WTC11 (cell line): ENCODE data around the gene SLC6A15. TPM values are rescaled to one million over a fixed set of nuclear protein-coding genes. Genes with fewer than 3 reads are reported as not detected.

Source experiments
- ATF1 ChIP-seq: sonication (generic); formaldehyde crosslinking; IDR thresholded peaks from 2 replicates; pipeline ENCODE4 v1.8.1; 2023; ENCODE audit warnings: mild to moderate bottlenecking, moderate library complexity, missing genetic modification reagents
- CREB1 ChIP-seq: sonication (generic); formaldehyde crosslinking; IDR thresholded peaks from 2 replicates; pipeline ENCODE4 v1.8.0; 2023; ENCODE audit warnings: mild to moderate bottlenecking, missing genetic modification reagents
- CREM ChIP-seq: sonication (generic); formaldehyde crosslinking; IDR thresholded peaks from 2 replicates; pipeline ENCODE4 v1.8.1; 2022; ENCODE audit warnings: mild to moderate bottlenecking, missing genetic modification reagents, moderate library complexity
- EMX1 ChIP-seq: fragments of 250-450 bp; sonication (Bioruptor Pico); IDR thresholded peaks from 2 replicates; pipeline ENCODE4 v1.8.0; 2021; ENCODE audit warnings: mild to moderate bottlenecking
- IRF2 ChIP-seq: sonication (generic); formaldehyde crosslinking; IDR thresholded peaks from 2 replicates; pipeline ENCODE4 v1.8.0; 2022; ENCODE audit warnings: low read depth, missing genetic modification reagents, borderline replicate concordance
- MXD4 ChIP-seq: fragments of 250-450 bp; sonication (Bioruptor Pico); IDR thresholded peaks from 2 replicates; pipeline ENCODE4 v1.8.0; 2021; ENCODE audit warnings: mild to moderate bottlenecking, moderate library complexity, borderline replicate concordance
- NR1H2 ChIP-seq: sonication (generic); formaldehyde crosslinking; IDR thresholded peaks from 2 replicates; pipeline ENCODE4 v1.9.0; 2021; ENCODE audit warnings: mild to moderate bottlenecking, moderate library complexity, missing genetic modification reagents
- OVOL2 ChIP-seq: fragments of 250-450 bp; sonication (Bioruptor Pico); IDR thresholded peaks from 2 replicates; pipeline ENCODE4 v1.9.0; 2021; ENCODE audit warnings: mild to moderate bottlenecking, borderline replicate concordance
- RELA ChIP-seq: sonication (generic); formaldehyde crosslinking; IDR thresholded peaks from 2 replicates; pipeline ENCODE4 v1.8.1; 2022; ENCODE audit warnings: missing genetic modification reagents, mild to moderate bottlenecking, borderline replicate concordance
- SMAD4 ChIP-seq: sonication (generic); formaldehyde crosslinking; IDR thresholded peaks from 2 replicates; pipeline ENCODE4 v1.8.0; 2022; ENCODE audit warnings: mild to moderate bottlenecking, missing genetic modification reagents
- SOX15 ChIP-seq: fragments of 250-450 bp; sonication (Bioruptor Pico); IDR thresholded peaks from 2 replicates; pipeline ENCODE4 v1.9.0; 2021; ENCODE audit warnings: mild to moderate bottlenecking
- TP53 ChIP-seq: sonication (generic); formaldehyde crosslinking; IDR thresholded peaks from 2 replicates; pipeline ENCODE4 v1.8.1; 2023; ENCODE audit warnings: mild to moderate bottlenecking, missing genetic modification reagents
- ZNF121 ChIP-seq: sonication (generic); formaldehyde crosslinking; IDR thresholded peaks from 2 replicates; pipeline ENCODE4 v1.8.0; 2023; ENCODE audit warnings: missing genetic modification reagents
- ZNF138 ChIP-seq: sonication (generic); formaldehyde crosslinking; conservative IDR thresholded peaks from 2 replicates; pipeline ENCODE4 v1.8.1; 2022; ENCODE audit warnings: mild to moderate bottlenecking, moderate library complexity, missing genetic modification reagents
- ZNF232 ChIP-seq: sonication (generic); formaldehyde crosslinking; IDR thresholded peaks from 2 replicates; pipeline ENCODE4 v1.8.0; 2022; ENCODE audit warnings: mild to moderate bottlenecking, missing genetic modification reagents
- ZNF263 ChIP-seq: sonication (generic); formaldehyde crosslinking; IDR thresholded peaks from 2 replicates; pipeline ENCODE4 v1.8.1; 2022; ENCODE audit warnings: low read depth, mild to moderate bottlenecking, moderate library complexity, missing genetic modification reagents
- ZNF396 ChIP-seq: fragments of 250-450 bp; sonication (Bioruptor Pico); IDR thresholded peaks from 2 replicates; pipeline ENCODE4 v1.8.0; 2021; ENCODE audit warnings: mild to moderate bottlenecking, moderate library complexity, borderline replicate concordance
- ZNF423 ChIP-seq: fragments of 250-450 bp; sonication (Bioruptor Pico); IDR thresholded peaks from 2 replicates; pipeline ENCODE4 v2.1.2; 2022; ENCODE audit warnings: mild to moderate bottlenecking, moderate library complexity
- total RNA-seq: library from RNA; stranded (reverse); gene quantifications from 3 replicates; pipeline ENCODE4 v1.2.3, GENCODE V29; 2021
- TF ChIP-seq, protein P1 (sequence below): sonication (generic); formaldehyde crosslinking; IDR thresholded peaks from 2 replicates; pipeline ENCODE4 v1.8.0; 2023; ENCODE audit warnings: missing genetic modification reagents, mild to moderate bottlenecking, borderline replicate concordance
- TF ChIP-seq, protein P2 (sequence below): sonication (generic); formaldehyde crosslinking; IDR thresholded peaks from 2 replicates; pipeline ENCODE4 v1.8.0; 2022; ENCODE audit warnings: mild to moderate bottlenecking, missing genetic modification reagents
- TF ChIP-seq, protein P3 (sequence below): fragments of 250-450 bp; sonication (Bioruptor Pico); IDR thresholded peaks from 2 replicates; pipeline ENCODE4 v2.1.2; 2022; ENCODE audit warnings: mild to moderate bottlenecking, moderate library complexity
- TF ChIP-seq, protein P4 (sequence below): sonication (generic); formaldehyde crosslinking; conservative IDR thresholded peaks from 2 replicates; pipeline ENCODE4 v1.8.1; 2023; ENCODE audit warnings: mild to moderate bottlenecking, low read depth, missing genetic modification reagents, moderate library complexity
- TF ChIP-seq, protein P5 (sequence below): sonication (generic); formaldehyde crosslinking; IDR thresholded peaks from 2 replicates; pipeline ENCODE4 v1.8.0; 2022; ENCODE audit warnings: mild to moderate bottlenecking, missing genetic modification reagents
- TF ChIP-seq, protein P6 (sequence below): sonication (generic); formaldehyde crosslinking; IDR thresholded peaks from 2 replicates; pipeline ENCODE4 v1.8.1; 2023; ENCODE audit warnings: mild to moderate bottlenecking, missing genetic modification reagents, moderate library complexity

The SLC6A15 gene
- total RNA-seq, 1 experiment from 2014 or later, result 27.0 TPM

DNA sequence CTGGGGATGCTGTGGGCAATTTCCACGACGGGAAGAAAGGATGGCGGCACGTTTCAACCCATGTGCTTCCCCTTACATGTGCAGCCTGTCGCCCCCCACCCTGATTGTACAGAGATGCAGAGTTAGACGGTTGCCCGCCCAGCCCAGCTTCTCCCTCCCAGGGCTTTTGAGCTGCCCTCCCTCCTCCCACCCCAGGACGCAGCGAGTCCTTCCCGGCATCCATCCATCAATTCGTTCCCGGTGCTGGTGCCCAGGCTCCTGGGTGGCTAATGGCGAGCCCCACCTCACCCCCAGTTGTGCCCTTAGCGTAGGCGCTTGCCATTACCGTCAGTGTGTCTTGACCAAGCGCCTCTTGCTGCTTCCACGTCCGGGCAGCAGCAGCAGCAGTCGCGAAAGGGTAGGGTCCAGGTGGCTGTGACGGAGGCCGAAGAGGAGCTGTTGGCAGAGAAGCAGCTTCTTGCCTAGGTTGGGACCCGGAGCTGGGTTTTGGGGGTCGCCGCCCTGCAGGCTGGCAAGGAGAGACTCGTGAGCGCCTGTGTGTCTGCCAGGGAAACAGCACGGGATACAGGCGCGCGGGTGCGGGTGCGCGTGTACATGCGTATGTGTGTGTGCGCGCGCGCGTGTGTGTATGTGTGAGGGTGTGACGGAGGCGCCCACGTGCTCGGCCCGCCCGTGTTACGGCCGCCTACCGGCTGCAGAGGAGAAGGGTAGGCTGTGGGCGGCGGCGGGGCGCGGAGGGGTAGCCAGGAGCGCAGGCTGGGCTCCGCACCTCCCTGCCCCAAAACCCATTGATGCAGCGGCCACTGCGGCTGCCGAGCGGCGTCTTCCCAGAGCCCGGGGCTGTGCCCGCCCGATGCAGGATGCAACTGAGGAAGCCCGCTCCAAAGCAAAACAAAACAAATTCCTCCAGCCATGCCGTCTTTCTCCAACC lies at the start of gene SLC6A15 (continued):
- TF ChIP-seq, protein P1, sequence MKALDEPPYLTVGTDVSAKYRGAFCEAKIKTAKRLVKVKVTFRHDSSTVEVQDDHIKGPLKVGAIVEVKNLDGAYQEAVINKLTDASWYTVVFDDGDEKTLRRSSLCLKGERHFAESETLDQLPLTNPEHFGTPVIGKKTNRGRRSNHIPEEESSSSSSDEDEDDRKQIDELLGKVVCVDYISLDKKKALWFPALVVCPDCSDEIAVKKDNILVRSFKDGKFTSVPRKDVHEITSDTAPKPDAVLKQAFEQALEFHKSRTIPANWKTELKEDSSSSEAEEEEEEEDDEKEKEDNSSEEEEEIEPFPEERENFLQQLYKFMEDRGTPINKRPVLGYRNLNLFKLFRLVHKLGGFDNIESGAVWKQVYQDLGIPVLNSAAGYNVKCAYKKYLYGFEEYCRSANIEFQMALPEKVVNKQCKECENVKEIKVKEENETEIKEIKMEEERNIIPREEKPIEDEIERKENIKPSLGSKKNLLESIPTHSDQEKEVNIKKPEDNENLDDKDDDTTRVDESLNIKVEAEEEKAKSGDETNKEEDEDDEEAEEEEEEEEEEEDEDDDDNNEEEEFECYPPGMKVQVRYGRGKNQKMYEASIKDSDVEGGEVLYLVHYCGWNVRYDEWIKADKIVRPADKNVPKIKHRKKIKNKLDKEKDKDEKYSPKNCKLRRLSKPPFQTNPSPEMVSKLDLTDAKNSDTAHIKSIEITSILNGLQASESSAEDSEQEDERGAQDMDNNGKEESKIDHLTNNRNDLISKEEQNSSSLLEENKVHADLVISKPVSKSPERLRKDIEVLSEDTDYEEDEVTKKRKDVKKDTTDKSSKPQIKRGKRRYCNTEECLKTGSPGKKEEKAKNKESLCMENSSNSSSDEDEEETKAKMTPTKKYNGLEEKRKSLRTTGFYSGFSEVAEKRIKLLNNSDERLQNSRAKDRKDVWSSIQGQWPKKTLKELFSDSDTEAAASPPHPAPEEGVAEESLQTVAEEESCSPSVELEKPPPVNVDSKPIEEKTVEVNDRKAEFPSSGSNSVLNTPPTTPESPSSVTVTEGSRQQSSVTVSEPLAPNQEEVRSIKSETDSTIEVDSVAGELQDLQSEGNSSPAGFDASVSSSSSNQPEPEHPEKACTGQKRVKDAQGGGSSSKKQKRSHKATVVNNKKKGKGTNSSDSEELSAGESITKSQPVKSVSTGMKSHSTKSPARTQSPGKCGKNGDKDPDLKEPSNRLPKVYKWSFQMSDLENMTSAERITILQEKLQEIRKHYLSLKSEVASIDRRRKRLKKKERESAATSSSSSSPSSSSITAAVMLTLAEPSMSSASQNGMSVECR (CRISPR knock-in tag), result no peak; the same call in 1 of the 2 replicates
- no peak for TF ChIP-seq SOX15
- 0 out of 2 replicates have a peak, but pooled peaks have one; percentile 28 for TF ChIP-seq CREM (CRISPR knock-in tag)
- TF ChIP-seq ZNF232, result peak; percentile 94
- no peak for TF ChIP-seq OVOL2
- TF ChIP-seq RELA (CRISPR knock-in tag), result no peak
- TF ChIP-seq, protein P2, sequence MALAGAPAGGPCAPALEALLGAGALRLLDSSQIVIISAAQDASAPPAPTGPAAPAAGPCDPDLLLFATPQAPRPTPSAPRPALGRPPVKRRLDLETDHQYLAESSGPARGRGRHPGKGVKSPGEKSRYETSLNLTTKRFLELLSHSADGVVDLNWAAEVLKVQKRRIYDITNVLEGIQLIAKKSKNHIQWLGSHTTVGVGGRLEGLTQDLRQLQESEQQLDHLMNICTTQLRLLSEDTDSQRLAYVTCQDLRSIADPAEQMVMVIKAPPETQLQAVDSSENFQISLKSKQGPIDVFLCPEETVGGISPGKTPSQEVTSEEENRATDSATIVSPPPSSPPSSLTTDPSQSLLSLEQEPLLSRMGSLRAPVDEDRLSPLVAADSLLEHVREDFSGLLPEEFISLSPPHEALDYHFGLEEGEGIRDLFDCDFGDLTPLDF (CRISPR knock-in tag), result 0 out of 2 replicates have a peak, but pooled peaks have one; percentile 7
- no peak for TF ChIP-seq TP53 (CRISPR knock-in tag)
- no peak for TF ChIP-seq IRF2
- no peak for TF ChIP-seq ZNF138 (CRISPR knock-in tag)
- no peak for TF ChIP-seq ZNF396 (CRISPR knock-in tag)
- TF ChIP-seq, protein P3, sequence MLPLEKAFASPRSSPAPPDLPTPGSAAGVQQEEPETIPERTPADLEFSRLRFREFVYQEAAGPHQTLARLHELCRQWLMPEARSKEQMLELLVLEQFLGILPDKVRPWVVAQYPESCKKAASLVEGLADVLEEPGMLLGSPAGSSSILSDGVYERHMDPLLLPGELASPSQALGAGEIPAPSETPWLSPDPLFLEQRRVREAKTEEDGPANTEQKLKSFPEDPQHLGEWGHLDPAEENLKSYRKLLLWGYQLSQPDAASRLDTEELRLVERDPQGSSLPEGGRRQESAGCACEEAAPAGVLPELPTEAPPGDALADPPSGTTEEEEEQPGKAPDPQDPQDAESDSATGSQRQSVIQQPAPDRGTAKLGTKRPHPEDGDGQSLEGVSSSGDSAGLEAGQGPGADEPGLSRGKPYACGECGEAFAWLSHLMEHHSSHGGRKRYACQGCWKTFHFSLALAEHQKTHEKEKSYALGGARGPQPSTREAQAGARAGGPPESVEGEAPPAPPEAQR (CRISPR knock-in tag), result no peak
- TF ChIP-seq ZNF121, result no peak
- TF ChIP-seq, protein P4, sequence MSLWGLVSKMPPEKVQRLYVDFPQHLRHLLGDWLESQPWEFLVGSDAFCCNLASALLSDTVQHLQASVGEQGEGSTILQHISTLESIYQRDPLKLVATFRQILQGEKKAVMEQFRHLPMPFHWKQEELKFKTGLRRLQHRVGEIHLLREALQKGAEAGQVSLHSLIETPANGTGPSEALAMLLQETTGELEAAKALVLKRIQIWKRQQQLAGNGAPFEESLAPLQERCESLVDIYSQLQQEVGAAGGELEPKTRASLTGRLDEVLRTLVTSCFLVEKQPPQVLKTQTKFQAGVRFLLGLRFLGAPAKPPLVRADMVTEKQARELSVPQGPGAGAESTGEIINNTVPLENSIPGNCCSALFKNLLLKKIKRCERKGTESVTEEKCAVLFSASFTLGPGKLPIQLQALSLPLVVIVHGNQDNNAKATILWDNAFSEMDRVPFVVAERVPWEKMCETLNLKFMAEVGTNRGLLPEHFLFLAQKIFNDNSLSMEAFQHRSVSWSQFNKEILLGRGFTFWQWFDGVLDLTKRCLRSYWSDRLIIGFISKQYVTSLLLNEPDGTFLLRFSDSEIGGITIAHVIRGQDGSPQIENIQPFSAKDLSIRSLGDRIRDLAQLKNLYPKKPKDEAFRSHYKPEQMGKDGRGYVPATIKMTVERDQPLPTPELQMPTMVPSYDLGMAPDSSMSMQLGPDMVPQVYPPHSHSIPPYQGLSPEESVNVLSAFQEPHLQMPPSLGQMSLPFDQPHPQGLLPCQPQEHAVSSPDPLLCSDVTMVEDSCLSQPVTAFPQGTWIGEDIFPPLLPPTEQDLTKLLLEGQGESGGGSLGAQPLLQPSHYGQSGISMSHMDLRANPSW, result no peak
- no peak for TF ChIP-seq ZNF263 (CRISPR knock-in tag)
- 0 out of 2 replicates have a peak, but pooled peaks have one; percentile 26 for TF ChIP-seq ATF1 (CRISPR knock-in tag)
- TF ChIP-seq, protein P5, sequence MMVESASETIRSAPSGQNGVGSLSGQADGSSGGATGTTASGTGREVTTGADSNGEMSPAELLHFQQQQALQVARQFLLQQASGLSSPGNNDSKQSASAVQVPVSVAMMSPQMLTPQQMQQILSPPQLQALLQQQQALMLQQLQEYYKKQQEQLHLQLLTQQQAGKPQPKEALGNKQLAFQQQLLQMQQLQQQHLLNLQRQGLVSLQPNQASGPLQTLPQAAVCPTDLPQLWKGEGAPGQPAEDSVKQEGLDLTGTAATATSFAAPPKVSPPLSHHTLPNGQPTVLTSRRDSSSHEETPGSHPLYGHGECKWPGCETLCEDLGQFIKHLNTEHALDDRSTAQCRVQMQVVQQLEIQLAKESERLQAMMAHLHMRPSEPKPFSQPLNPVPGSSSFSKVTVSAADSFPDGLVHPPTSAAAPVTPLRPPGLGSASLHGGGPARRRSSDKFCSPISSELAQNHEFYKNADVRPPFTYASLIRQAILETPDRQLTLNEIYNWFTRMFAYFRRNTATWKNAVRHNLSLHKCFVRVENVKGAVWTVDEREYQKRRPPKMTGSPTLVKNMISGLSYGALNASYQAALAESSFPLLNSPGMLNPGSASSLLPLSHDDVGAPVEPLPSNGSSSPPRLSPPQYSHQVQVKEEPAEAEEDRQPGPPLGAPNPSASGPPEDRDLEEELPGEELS (CRISPR knock-in tag), result peak; percentile 58
- TF ChIP-seq CREB1 (CRISPR knock-in tag), result no peak; the same call in 1 of the 2 replicates
- TF ChIP-seq EMX1 (CRISPR knock-in tag), result no peak
- no peak for TF ChIP-seq NR1H2 (CRISPR knock-in tag)
- TF ChIP-seq MXD4 (CRISPR knock-in tag), result no peak
- TF ChIP-seq, protein P6, sequence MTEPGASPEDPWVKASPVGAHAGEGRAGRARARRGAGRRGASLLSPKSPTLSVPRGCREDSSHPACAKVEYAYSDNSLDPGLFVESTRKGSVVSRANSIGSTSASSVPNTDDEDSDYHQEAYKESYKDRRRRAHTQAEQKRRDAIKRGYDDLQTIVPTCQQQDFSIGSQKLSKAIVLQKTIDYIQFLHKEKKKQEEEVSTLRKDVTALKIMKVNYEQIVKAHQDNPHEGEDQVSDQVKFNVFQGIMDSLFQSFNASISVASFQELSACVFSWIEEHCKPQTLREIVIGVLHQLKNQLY (CRISPR knock-in tag), result no peak
- no peak for TF ChIP-seq ZNF423 (CRISPR knock-in tag)
- TF ChIP-seq SMAD4 (CRISPR knock-in tag), result no peak
